Left renal cortex interstitium (tissue), 4 donors: Measurements from ENCODE around the gene ORM2. TPM values are rescaled to one million over a fixed set of nuclear protein-coding genes. Genes with fewer than 3 reads are reported as not detected.

Experiments
- polyA plus RNA-seq, 4 donors: library from polyadenylated mRNA; unstranded; fragments of 120-200 nt; gene quantifications; one replicate each; pipeline ENCODE4 v1.2.1, GENCODE V29; 2013; ENCODE audit not compliant: insufficient read length in 4 of 4

ORM2 gene
- polyA plus RNA-seq, 4 donors = 0.27 to 0.73 TPM; not detected in 2

Other genes with a start within 250 kb of the ORM2 start
- gene KIF12, start 230.6 kb upstream of the ORM2 start, polyA plus RNA-seq = 100 to 1,000 TPM; 143 to 253 (median 198) TPM
- gene COL27A1, start 174.3 kb upstream of the ORM2 start, polyA plus RNA-seq = 10 to 100 TPM; 27.1 to 57.4 (median 42.7) TPM
- 1 to 10 TPM in 1 of 4 donors, under 1 TPM in 2, not detected in 1; 0.25 to 2.3 (median 0.25) TPM for gene ORM1, start 6.8 kb upstream of the ORM2 start, polyA plus RNA-seq
- gene AKNA, start 58.1 kb downstream of the ORM2 start, polyA plus RNA-seq = 10 to 100 TPM; 11.0 to 18.6 (median 14.5) TPM
- 10 to 100 TPM in 2 of 4 donors, 1 to 10 TPM in 2; 5.9 to 18.1 (median 10.3) TPM for gene WHRN, start 175.6 kb downstream of the ORM2 start, polyA plus RNA-seq